OCI-LY3 (cell line): ENCODE results near the gene SERAC1.

Experiments used
- EZH2phosphoT487 ChIP-seq: fragments of 200-600 bp; shearing (Covaris generic); IDR thresholded peaks from 2 replicates; pipeline ENCODE4 v1.6.1; 2018; ENCODE audit warnings: antibody characterized with exemption, mixed run types, low read depth
- TF ChIP-seq, protein P1 (sequence below): fragments of 200-600, 300-600 bp; sonication (generic); IDR thresholded peaks from 2 replicates; pipeline ENCODE4 v1.5.1; 2014; ENCODE audit warnings: antibody characterized with exemption, low read length, low read depth

DNA sequence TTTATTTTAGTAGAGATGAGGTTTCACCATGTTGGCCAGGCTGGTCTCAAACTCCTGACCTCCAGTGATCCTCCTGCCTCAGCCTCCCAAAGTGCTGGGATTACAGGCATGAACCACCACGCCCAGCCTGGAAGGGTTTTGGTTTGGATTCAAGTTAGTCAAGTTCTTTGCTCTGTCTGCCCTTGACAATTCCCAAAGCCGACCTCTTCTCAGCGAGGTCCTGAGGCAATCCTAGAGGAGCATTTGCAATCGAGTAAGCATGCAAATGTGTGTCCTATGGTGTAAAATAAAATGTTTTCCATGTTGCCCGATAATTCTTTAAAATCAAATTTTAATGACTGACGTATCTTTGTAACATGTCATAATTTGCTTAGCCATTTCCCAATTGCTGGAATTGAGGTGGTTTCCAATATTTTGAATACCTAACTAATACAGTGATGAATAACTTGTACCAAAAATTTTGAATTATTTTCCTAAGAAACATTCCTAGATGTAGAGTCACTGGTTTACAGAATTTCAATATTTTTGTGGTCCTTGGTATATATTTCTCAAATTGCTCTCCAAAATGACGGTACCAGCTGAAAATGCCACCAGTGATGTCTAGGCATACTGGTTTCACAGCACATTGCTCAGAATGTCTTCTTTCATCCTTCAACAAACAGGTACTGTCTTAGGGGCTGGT, 38.8 kb upstream of the SERAC1 start:
- TF ChIP-seq, protein P1, sequence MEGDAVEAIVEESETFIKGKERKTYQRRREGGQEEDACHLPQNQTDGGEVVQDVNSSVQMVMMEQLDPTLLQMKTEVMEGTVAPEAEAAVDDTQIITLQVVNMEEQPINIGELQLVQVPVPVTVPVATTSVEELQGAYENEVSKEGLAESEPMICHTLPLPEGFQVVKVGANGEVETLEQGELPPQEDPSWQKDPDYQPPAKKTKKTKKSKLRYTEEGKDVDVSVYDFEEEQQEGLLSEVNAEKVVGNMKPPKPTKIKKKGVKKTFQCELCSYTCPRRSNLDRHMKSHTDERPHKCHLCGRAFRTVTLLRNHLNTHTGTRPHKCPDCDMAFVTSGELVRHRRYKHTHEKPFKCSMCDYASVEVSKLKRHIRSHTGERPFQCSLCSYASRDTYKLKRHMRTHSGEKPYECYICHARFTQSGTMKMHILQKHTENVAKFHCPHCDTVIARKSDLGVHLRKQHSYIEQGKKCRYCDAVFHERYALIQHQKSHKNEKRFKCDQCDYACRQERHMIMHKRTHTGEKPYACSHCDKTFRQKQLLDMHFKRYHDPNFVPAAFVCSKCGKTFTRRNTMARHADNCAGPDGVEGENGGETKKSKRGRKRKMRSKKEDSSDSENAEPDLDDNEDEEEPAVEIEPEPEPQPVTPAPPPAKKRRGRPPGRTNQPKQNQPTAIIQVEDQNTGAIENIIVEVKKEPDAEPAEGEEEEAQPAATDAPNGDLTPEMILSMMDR = no peak
- TF ChIP-seq EZH2phosphoT487 = no peak
